Stimulated activated CD4-positive, alpha-beta T cell treated with anti-CD3 and anti-CD28 coated beads, Interleukin-15, amount 100 ng/mL, for 1 hour (primary cell): ENCODE results near the gene DRC1.

Experiments
- DNase-seq, 2 donors: peaks; one replicate each; pipeline ENCODE4 v3.0.0-alpha.2; 2020; ENCODE audit warnings: low read depth in 1 of 2, low spot score in 1 of 2

The DRC1 gene

GRCh38 chr2:26475832-26476501 is 74.2 kb downstream of the DRC1 start:
- DNase-seq = no peak

GRCh38 chr2:26477126-26477910 is 75.6 kb downstream of the DRC1 start:
- no peak for DNase-seq

GRCh38 chr2:26477911-26478253 is 76.2 kb downstream of the DRC1 start, which contains the start of gene OTOF:
Gene OTOF (minus strand): TSS chr2:26478124.
- no peak for DNase-seq

- DNase-seq = no peak
These were observed 76.6 kb downstream of the DRC1 start for GRCh38 chr2:26478366-26478765.

GRCh38 chr2:26479131-26479788 is 77.5 kb downstream of the DRC1 start:
- DNase-seq = no peak

- DNase-seq = no peak
These were observed 78.3 kb downstream of the DRC1 start for GRCh38 chr2:26479789-26480565.

- DNase-seq = no peak
These were observed 79.1 kb downstream of the DRC1 start for GRCh38 chr2:26480566-26481423.

GRCh38 chr2:26481706-26482105 is 80.0 kb downstream of the DRC1 start:
- DNase-seq = no peak

- no peak for DNase-seq
These were observed 80.7 kb downstream of the DRC1 start for GRCh38 chr2:26482211-26483026.

GRCh38 chr2:26483027-26483326 is 81.3 kb downstream of the DRC1 start:
- DNase-seq = no peak

GRCh38 chr2:26483516-26483915 is 81.8 kb downstream of the DRC1 start:
- DNase-seq = no peak

- DNase-seq = no peak
These were observed 82.3 kb downstream of the DRC1 start for GRCh38 chr2:26483957-26484565.

GRCh38 chr2:26484579-26484978 is 82.9 kb downstream of the DRC1 start:
- DNase-seq = no peak

GRCh38 chr2:26485099-26485498 is 83.4 kb downstream of the DRC1 start:
- DNase-seq = no peak

- no peak for DNase-seq
These were observed 84.2 kb downstream of the DRC1 start for GRCh38 chr2:26485725-26486418.

- DNase-seq = no peak
These were observed 85.1 kb downstream of the DRC1 start for GRCh38 chr2:26486789-26487188.

- no peak for DNase-seq
These were observed 85.5 kb downstream of the DRC1 start for GRCh38 chr2:26487192-26487591.

- no peak for DNase-seq
These were observed 86.9 kb downstream of the DRC1 start for GRCh38 chr2:26488463-26489212.
